Measurements from ENCODE around the gene MACROH2A1.
A peak's percentile ranks its signal among the peaks of the same experiment; 100 is the strongest.
"Not testable (repeated sequence)": the region's sequence is repeated elsewhere in the genome, so short reads cannot be mapped to it uniquely, and the experiment has no call there.

MACROH2A1 gene

DNA sequence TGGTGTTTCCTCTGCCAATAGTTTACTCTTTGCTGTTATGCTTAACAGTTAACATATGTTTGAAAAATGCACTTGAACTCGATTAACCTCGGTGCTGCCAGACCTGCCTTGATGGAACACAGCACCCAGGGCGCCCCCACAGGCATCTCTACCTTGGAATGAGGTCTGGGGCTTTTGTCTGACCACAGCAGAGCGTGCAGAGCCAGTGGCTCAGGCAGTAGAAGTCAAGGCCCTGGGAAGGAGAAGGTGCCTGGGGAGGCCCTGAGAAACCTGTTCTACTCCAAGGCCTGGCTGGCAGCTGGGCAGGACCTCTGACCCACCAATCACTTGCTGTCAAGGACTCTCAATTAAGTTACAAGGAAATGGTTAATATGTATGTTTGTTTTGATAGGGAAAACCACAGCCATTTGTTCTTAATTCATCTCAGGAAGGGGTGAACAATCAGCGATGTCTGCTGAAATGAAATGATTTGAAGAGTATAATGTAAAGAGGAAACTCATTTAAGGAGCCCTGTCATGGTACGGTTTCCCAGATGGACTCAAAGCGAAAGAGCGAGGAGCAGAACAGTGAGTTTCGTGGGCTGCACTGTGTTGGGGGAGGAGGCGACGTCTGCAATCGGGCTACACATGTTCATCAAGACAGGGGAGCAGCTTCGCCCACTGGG lies 21.9 kb downstream of the MACROH2A1 start:
- no peak for DNase-seq

- DNase-seq, result no peak
Observed at GRCh38 chr5:135375040-135375793, 23.8 kb downstream of the MACROH2A1 start.

DNA sequence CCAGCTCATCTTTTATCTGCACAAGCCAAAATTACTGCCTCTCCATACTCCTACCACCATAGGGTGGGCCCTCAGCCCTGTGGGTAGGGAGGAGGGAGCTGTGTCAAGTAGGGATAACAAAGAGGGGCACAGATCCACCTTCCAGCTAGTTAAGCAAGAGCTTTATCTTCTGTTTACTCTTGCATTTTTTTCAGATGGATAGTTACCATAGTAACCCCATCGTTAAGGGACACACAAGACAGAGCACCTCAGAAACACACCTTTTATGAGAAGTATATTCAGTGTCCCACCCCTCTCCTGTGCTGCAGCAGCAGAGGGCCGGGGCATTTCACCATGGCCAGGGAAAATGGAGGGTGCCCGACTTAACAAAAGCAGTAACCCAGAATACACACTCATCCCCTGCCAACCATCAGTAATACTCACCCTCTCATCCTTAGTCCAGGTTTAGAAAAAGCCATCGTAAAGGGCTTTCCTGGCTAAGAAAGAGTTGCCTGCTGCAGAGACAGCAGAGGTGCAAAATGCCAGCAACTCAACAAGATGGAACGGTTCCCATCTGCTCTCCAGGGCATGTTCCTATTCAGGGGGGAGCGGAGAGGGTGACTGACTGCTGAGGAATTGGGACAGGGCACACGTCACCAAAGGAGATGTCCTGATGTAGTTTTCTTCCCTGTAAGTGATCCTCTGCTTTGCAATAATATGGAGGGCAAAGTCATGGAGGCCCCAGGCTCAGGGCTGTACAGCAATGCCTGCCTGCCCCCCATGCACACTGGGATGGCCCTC lies 25.1 kb downstream of the MACROH2A1 start:
- peak; percentile 19 for DNase-seq

DNA sequence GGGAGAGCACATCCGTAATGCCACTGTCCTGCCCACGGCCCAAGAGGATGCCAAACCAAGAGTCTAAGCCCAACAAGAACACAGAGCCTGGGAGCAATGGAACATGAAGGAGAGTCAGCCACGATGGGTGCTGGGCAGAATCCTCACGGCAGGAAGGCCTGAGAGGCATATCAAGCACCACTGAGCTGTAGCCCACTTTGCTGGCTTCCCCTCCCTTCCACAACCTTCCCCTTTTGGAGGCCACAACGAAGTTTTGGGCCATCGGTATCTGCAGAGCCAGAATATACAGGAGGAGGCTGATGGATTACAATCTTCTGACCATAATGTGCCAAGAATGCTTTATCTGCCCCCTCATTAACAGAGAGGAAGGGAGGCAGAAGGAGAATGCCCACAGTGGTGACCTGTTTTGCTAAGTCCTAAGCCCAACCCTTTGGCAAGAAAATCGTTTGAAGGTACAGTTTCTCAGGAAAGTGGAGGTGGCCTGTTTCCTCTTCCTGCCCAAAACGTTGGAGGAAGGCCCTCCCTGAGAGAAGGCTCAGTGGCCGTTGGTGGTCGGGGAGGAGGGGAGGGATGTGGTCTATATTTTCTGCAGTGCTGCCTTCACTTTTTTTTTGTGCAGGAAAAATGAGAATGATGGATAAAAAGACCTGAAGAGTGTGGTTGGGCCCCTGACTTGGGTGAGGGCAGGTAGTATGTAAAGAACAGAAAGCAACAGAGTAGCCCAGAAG lies 26.2 kb downstream of the MACROH2A1 start:
- DNase-seq, result no peak

DNA sequence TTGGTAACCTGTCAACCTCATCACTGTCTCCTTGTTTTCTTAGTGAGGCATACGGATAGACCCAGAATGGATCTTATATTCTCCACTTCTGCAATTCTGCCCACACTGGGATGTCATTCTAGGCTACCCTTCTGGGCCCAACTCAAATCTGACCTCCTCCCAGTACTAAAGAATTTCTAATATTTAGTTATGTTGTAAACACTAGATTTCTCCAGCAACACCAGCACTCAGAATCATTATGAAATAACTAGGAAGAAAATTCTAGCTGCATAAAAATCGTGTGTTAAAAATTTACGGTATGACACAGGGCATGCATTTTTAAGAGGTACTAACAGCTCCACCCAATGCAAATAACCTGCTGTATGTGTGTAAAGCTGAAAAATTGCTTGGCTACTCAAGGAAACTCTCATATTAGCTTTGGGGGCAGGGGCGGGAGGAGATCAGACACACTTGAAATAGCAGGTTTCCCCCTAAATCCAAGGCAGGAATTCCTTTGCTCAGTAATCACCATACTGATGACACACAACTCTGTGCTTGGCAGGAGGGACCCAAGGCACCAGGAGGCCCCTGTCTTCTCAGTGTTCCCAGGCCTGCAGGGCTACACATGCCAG lies 27.3 kb downstream of the MACROH2A1 start:
- no peak for DNase-seq

DNA sequence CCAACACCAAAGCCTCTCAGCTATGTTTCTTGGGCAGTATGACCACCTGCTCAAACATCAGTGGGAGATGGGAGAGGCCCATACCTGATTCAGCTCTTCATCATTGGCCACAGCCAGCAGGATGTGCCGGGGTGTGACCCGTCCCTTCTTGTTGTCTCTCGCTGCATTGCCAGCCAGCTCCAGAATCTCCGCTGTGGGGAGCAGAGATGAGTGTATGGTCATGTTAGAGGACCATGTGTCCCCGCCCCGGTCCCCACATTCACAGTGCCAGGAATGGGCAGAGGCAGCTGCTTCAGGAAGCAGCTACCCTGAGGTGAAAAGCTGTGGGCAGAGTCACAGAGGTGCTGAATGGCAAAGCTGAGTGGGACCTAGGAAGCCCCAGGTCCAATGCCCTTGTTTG lies 29.1 kb downstream of the MACROH2A1 start:
- DNase-seq, result no peak

DNA sequence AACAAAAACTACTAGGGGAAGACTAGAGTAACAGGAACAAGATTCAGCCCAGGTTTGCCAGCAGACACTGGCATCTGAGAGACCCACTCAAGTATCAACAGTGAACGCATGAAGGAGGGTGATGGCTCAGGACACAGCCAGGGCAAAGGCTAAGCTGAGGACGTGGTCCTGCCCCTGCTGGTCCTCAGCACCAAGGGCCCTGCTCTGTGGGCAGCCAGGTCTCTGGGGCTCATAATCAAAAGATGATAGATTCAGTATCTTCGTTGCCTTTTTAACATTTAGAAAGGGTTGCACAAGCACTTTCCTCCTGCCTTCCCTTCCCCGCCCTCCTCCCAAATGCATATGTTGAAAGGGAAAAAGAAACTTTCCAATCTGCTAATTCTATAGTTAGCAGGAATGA lies 31.5 kb downstream of the MACROH2A1 start:
- DNase-seq, result no peak

DNA sequence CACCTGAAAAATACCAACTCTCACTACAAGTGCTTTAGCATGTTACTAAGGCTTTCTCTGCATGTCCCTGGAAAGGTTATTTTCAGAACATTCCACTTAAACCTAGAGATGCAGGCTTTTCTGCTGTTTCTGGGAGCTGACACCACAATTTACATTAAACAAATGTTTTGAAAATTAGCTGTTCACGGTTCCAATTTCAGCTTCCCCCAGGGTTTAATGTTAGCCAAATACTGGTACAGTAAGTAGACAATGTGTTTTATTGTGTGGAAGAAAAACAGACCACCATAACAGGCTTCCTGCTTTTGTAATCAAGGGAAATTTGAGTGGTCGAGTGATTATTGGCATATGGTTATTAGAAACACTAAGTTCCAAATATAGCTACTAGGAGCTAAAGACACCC lies 32.0 kb downstream of the MACROH2A1 start:
- no peak for DNase-seq

DNA sequence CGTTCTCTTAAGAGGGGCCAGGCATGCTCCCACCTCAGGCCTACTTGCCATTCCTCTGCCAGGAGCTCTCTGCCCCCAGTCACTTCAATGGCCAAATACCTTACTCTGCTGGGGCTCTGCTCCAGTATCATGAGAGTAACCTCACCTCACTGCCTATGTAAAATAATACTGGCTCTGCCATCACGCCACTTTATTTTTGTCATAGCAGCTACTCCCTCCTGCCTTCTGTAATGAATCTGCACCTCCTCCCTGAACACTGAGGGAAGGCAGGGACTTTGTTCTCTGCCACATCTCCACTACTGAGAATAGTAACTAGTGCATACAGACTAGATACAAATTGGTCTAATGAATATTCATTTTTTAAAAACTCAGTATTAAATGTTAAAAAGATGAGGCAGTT lies 33.8 kb downstream of the MACROH2A1 start:
- DNase-seq, result no peak

DNA sequence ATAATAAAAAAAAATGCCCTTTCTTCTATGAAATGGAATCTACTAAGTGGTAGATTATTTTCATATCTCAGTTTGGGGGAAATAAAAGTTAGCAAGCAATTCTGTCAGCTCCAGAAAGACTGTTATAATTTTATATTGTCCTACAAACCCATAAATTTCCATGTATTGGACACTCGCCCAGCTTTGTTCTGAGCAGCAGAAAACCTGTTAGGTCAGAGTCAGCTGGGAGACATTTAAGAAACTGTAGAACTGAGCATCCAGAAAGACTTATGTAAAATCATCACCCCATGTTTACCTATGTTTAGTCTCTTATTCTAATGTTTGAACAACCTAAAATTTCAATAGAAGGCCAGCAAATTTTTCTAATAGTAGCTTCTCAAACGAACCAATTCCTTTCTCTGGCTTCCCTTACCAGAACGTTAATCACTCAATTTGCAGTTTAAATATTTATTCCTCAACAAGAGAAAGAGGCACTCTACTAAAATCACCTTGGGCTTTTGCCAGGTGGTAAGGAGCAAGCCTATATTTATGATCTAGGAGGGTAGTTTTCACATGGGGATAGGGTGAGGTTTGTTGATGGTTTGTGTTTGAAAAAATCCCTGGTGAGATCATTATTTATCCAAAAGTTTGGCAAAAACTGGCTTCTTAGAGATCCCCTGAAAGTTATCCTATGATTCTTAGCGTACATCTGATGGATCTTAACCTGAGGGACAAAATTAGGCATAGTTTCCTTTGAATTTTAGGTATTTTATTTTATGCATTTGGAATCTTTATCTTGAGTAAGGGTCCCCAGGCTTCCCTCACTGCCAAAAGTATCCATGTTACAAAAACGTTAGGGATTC lies 34.4 kb downstream of the MACROH2A1 start:
- no peak for DNase-seq

DNA sequence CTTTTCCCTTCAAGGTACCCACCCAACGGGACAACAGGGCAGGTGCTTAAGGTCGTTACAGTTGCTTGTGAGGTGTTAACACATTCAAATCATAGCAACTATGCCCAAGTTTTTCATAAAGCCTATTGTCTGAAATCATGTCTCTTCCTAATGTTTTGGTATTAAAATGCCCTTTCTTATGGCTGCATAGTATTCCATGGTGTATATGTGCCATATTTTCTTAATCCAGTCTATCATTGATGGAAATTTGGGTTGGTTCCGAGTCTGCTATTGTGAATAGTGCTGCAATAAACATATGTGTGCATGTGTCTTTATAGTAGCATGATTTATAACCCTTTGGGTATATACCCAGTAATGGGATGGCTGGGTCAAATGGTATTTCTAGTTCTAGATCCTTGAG lies 35.7 kb downstream of the MACROH2A1 start:
- DNase-seq, result not testable (repeated sequence)

DNA sequence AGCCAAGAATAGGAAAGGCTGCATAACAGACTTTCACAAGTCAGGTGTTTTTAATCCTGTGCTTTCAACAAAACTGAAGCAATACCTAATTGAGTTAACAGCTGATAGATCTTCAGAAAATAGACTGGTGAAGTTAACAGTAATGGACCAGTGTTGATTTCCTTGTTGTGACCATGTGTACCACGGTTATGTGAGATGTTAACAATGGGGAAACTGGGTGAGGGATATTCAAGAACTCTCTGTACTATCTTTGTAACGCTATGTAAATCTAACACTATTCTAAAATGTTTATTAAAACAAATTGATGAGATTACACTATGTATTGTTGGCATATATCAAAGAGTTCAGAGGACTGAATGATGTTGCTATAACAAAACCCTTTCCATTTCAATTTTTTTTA lies 36.9 kb downstream of the MACROH2A1 start:
- DNase-seq, result no peak

- DNase-seq, result no peak
Observed at GRCh38 chr5:135360278-135361274, 38.5 kb downstream of the MACROH2A1 start.

DNA sequence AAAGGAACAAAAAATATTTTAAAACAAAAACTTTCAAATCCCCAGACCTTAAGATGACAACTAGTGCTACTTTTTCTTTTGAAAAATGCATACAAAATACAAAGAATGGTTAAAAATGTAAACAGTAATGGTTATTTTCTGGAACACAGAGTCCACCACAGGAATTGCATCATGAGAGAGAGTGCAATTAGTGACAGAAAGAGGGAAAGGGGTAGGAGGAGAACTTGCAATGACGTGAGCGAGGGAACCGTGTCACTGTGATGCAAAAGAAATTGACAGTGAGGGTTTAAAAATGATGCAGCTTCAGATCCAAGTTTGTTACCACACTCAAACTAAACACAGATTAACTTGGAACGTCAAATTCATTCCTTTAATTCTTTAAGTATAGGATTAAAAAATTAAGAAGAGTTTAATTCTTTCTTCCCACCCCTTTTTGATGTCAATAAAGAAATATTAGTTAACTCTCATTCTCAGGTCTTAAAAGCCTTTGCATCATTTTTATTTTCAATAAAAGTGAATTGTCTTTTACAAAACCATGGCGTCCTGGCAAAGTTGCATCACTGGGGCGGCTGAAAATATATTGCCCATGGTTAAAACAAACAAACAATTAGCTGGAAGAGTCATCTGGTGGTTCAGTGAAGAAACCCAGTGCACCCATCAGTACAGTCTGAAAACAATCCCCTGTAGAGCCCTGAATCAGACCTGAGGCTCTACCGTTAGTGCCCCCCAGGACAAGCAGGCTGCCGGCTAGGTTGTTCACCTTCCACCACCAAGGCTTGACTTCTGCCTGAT lies 39.5 kb downstream of the MACROH2A1 start:
- no peak for DNase-seq

DNA sequence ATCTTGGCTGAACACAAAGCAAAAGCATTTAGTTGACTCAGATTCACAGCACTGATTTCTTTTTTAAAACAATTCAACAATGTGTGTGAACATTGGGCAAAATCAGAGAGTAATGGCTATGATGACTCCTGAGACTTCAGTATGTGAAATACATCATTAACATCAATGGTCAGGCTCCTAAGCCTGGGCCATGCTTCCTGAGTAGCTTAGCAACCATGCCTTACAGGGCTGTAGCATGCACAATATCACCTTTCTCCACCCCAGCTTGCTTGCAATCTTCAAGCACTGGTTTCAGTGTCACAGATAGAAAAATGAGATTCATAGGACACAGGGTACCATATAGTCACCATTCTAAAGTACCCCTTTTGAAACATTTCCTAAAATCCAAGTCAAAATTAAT lies 41.3 kb downstream of the MACROH2A1 start:
- no peak for DNase-seq

- DNase-seq, result no peak
Observed at GRCh38 chr5:135356522-135357318, 42.3 kb downstream of the MACROH2A1 start.

GRCh38 chr5:135355169-135355568 lies 43.9 kb downstream of the MACROH2A1 start:
- DNase-seq, result no peak

- no peak for DNase-seq
Observed at GRCh38 chr5:135353952-135354721, 44.9 kb downstream of the MACROH2A1 start.
